NCI-H226 (cell line): ENCODE measurements around the gene TSPAN18.

ENCODE experiments used
- DNase-seq: peaks from one replicate; pipeline ENCODE4 v3.0.0-alpha.2; 2015

The TSPAN18 gene, protein sequence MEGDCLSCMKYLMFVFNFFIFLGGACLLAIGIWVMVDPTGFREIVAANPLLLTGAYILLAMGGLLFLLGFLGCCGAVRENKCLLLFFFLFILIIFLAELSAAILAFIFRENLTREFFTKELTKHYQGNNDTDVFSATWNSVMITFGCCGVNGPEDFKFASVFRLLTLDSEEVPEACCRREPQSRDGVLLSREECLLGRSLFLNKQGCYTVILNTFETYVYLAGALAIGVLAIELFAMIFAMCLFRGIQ

DNA sequence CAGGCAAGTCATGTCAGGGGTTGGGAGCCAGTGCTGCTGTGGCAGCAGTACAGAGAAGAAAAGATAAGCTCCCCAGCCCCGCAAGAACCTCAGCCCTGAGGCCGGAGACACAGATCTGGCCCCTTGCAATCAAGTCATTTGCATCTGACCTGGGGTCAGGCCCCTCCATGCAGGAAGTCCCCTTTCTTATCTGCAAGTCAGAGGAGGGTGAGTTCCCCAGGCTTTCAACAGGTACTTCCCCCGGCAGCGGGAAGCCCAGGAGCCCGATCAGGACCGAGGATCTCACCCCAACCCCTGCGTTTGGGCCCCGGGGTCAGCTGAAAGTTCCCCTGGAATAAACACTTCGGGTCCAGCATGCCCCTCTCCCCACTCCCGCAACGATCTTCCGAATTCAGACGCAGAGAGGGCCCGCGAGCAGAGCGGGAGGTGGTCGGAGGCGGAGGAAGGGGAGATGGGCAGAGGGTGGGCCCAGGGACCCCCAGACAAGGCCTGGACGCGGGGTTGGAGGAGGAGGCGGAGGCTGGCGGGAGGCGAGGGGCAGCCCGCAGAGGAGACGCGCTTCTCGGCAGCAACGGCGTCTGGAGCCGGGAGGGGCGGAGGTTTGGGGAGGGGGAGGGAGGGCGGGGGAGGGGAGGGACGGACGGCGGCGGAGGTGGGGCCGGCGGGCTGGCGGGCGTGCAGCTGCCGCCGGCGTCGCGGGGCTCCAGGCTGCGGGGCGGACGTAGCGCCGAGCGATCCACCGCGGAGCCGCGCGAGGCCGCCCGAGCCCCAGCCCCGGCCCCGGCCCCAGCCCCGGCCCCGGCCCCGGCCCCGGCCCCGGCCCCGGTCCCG, at the start of gene TSPAN18:
TSS of gene TSPAN18 (plus strand) at position 680 of the 831 bp plus-strand sequence. CDS start 179,455 bp downstream, outside the sequence.
- no peak for DNase-seq

DNA sequence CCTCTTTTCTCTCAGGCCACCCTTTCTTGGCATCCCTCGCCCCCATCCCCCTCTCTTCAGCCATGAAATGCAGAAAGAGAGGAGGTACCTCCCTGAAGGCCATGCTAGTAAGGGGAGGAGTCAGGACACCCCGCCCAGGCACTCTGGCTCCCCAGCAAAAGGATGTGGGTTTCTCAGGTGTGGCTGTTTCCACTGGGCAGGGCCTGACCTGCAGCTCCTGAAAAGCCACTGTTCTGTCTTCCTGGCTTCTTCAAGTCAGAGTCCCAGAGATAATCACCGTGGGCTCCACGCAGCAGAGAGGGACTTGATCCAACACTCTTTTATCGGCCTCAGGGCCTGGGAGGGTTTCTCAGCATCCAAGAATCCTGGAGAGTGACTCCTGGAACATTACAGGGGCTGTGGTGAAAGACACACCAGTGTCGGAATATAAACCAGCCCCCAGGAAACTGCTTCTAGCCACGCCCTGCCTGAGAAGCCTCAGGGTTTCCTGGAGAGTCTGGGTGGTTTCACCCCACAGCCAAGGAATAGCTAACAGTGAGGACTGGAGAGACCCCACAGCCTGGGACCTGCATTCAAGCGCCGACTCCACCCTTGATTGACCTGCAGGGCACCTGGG, 45.7 kb upstream of the TSPAN18 start:
- DNase-seq, result peak; percentile 84

DNA sequence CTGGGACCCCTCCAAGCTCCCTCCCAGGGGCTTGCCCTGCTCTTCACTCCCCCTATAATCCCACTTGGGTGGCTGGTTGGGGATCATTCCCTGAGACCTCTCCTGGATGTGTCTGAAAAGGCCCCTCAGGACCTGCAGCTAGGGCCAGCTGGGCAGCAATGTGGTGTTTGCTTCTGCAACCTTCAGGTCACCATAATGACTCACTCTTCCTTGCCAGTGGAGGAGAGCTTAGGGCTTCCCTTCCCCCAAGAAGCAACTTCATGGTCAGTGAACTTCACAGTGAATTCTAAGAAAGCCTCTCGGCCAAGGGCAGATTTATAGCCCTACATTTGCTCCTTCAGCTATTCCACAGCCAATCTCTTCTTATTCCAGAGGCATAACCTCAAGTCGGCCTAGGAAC, 45.1 kb upstream of the TSPAN18 start:
- peak; percentile 64 for DNase-seq

DNA sequence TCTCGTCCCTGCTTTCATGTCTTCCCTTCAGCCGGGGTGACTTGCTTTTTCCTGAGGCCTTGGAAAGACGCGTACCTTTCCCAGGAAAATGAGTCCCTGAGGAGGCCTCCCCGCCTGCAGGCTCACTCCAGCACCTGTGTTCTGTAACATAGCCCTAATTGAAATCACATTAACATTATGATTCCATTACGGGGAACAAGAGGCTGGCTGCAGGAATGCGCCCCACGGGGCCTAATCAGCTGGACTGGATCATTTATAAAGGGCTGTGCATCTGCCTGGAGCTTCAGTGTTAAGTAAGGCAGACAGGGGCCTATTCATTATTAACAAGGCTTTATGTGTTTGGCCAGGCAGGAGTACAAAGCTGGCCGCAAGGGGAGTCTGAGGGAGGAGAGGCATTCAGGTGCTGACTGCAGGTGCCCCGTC, 41.9 kb upstream of the TSPAN18 start:
- DNase-seq, result no peak

DNA sequence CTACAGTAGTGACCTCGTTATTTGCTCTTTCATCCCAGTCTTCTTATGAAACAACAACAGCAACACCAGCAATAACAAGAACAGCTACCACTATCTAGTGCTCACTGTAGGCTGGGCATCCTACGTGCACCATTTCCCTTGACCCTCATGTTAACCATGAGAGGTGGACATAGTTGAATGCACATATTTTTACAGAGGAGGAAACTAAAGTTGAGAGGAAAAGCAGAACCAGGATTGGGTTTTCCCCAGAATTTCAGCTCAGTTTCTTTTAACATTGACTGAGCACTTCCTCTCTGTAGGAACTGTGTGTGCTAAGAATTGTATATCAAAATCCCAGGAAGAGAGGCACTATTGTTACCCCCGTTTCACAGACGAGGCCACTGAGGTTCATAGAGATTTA, 39.4 kb upstream of the TSPAN18 start:
- DNase-seq, result no peak

DNA sequence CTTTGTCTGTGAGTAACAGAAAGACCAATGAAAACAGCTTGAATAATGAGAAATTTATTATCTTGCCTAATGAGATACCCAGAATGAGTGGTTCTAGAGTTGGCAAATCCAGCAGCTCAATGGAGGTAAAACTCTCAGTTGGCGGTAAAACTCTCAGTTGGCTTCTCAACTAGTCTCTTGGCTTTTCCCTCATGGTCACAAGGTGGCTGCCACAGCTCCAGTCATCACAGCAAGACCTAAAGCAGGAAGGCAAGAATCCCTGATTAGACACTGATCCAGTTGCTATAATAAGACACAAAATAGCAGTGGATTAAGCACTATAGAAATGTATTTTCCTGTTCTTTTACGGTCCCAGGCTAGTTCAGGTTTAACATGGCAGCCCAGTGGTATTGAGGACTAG, 37.5 kb upstream of the TSPAN18 start:
- no peak for DNase-seq

DNA sequence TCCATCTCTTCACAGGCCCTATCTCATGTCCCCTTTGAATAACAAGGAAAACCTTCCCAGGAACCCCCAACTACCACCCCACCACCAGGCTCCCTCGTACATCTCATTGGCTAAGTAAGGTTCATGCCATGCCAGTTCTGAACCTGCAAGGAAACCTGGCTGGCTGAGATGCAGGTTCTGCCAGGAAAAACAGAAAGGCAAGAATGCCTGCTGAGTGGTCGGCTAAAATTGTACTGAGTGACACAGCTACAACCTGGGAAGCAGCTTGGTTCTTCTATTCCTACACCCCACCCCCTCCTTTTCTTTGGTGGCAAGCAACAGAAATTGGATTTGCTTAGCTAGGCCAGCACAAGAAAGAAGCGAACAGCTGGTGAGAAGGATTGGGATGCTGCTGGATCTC, 36.1 kb upstream of the TSPAN18 start:
- DNase-seq, result no peak

DNA sequence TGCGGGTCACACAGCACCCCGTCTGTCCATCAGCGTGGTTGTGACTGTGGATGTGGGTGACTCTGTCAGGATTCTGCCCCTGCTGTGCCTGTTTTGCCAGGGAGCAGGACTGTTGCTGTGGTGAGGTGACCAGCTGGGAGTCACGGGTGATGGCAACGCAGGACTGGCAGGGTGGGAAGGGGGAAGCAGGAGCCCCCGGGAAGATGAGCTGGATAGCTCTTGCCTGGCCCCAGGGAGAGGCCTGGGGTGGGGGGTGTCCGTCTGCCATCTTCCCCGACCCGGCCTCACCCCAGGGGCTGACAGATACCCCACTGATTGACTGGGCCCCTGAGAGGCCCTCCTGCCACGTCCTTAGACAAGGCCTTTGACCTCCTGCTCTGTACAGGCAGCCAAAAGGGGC, 34.3 kb upstream of the TSPAN18 start:
- no peak for DNase-seq

DNA sequence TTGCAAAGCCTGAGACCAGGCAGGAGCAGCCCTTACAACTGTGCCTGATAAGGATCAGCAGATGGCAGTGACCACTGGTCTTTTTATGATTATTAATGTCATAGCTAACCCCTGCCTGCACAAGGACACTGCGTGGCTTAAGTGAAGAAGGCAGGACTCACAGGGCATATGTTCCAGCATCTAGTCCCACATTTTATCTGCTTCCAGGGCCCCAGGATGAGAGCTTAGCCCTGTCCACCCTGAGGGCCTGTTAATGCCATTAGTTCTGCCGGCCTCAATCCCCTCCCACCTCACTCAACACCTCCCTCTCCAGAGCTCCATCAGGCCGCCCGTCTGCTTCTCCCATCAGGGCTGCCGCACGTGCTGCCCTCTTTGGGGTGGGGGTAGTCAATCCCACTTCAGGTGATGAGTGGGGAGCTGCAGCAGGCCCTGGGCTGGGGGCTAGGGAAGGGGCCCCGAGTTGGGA, 33.1 kb upstream of the TSPAN18 start:
- no peak for DNase-seq

DNA sequence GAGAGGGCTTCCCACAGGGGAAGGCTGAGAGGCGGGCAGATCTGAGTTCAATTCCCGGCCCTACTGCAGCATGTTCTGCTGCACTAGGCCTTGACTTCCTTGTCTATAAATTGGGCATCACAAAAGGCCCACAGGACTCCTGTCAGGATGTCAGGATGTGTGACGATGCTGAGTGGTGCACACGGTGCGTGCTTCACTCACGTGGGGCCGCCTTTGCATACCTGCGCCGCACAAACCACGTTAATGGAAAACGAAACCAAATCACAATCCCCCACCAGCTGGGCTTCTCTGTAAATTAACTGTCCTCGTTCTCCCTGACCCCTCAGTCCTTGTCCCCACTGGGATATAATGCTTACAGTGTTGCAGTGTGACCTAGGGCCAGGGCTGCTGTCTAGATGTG, 32.3 kb upstream of the TSPAN18 start:
- DNase-seq, result no peak

DNA sequence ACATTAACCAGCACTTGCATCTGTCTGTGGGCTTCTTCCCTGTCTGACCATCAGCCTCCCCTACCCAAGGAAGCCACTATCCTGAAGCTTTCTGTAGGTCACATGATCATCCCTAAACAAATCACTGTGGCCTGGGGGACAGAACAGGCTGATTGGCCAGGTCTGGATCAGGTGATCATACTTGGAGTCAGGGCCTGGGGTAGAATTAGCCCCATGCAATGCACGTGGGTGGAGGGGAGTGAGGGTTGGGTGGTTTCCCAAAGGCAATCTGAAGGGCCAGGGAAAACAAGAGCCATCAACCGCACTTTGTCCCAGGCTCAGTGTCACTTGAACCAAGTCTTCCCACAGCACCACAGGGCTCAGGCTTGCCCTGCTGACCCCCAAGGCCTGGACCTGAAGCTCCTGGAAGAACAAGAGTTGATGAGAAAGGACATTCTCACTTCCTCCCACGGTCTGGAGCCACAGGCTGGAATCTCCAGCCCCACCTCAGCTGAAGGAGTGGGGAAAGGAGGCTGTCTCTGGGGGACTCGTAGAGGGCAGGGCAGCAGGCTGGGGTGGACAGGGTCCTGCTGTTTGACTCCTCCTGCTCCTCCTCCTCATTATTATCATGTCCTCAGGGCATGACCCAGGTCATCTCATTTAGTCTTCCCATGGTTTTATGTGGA, 31.5 kb upstream of the TSPAN18 start:
- DNase-seq, result no peak

DNA sequence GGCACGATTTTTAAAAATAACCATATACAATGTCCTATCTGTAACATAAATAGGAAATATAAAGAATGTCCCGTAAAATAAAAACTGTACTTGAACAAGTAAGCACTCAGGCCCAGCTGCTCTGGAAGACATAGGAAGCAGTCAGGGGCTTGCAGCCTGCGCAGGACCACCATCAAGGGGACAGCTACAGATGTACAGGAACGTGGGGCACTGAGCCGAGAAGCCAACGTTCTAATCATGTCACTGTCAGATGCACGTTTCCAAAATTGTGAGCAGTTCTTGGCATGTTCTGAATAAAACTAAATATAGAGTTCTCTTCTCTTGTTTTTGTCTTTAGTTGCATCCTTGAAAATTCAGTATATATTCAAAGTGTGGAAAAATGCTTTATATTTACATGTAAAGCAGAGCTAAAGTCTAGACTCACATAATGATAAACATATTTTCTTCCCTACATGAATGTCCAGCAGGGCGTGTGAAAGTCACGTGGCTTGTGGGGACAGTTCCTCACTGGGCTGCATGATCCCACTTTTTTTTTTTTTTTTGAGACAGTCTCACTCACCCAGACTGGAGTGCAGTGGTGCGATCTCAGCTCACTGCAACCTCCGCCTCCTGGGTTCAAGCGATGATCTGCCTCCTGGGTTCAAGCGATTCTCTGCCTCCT, 28.4 kb upstream of the TSPAN18 start:
- DNase-seq, result no peak

DNA sequence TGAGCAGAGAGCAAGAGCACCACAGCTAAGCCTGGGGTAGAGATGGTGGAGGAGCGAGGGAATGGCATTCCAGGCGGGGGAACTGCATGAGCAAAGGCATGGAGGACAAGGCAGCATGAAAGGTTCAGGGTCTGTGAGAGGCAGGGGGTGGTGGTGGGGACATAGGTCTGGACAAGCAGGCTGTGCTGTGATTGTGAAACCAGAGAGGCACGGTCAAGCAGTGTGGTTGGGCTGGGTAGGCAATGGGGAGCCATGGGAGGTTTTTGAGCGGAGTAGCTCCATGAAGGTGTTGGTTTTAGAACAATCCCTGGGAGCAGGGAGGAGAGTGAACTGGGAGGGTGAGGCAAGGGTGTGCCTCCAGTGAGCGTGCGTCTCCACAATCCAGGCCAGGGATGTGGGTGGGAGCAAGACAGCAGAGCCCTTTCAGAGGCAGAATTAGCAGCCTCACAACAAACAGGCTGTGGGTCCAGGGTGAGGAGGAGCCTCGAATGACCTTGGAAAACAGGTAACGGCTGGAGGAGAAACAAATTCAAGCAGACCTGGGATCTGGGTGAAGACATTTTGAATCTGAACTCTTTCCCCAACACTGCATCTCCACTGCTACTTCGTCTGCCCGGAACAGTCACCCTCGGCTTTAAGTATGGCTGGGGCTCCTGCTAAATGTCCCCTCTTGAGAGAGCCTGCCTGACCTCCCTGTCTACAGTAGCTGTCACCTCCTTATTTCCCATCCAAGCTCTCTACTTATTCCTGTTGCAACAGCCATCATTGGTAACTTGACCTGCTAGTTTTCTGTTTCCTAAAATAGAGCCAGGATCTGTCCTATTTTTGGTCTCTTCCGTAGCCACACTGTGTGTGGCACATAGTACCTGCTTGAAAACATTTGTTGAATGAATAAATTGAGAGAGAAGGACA, 27.0 kb upstream of the TSPAN18 start:
- no peak for DNase-seq

DNA sequence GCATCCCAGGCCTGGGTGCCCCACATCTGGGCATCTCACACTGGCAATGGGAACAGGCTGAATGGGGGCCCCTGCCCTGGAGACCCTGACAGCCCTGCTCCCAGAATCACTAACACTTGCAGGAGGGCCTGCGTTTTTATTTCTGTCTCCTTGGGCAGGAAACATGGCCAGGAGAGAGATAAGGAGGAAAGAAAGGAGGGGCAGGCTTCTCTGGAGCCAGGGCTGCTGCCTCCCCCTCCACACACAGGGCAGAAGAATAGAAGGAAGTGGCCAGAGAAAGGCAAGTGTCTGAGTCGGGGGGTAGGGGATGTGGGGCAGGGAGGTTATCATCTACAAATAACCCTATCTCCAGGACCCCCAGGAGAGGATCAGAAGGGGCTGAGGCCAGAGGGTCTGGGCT, 25.5 kb upstream of the TSPAN18 start:
- DNase-seq, result peak; percentile 50

DNA sequence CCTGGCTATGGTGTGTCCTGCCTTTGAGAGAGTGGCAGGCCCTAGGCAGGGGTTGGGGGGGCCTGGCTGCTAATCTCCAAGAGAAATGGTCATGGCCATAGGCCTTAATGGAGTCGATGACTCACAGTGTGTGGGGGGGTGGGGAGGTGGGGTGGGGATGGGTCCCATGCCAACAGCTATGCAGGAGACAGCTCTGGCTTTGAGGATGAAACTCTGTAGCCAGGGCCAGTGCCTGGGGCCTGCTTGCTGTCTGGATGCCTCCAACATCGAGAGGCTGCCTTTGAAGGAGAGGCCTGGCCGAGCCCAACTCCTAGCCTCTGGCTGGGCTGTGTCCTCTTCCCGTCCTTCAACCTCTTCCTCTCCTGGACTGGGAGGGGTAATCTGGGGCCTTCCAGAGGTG, 23.9 kb upstream of the TSPAN18 start:
- peak; percentile 58 for DNase-seq

DNA sequence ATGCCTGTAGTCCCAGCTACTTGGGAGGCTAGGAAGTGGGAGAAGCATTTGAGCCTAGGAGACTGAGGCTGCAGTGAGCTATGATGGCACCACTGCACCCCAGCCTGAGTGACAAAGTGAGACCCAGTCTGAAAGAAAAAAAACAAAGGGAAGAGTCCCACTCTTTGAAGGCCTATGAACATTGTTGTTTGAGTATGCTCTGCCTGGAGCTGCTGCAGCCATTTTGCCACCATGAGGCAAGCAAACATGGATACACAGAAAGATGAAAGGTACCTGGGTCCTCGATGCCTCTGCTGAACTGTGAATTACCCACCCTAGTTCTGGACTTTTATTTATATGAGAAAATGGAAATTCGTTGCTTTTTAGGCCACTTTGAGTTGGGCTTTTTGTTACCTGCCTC, 19.7 kb upstream of the TSPAN18 start:
- DNase-seq, result no peak

DNA sequence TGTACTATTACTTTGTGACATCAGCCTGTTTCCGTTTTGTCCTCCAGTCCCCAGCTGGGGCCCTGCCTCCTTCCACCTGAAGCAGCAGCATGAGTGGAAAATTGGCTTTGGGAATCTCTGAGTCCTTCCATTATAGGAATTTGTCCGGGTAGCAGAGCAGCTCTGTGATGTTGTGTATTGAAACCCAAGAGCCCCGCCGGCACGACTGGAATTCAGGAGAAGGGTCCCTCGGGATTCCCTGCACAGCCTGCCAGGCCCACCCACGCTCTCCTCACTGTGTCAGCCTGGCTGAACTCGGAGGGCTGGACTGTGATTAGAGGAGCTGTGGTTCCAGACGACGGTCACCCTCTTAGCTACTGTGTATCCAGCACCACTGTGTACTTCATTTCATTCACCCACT, 18.8 kb upstream of the TSPAN18 start:
- DNase-seq, result no peak

DNA sequence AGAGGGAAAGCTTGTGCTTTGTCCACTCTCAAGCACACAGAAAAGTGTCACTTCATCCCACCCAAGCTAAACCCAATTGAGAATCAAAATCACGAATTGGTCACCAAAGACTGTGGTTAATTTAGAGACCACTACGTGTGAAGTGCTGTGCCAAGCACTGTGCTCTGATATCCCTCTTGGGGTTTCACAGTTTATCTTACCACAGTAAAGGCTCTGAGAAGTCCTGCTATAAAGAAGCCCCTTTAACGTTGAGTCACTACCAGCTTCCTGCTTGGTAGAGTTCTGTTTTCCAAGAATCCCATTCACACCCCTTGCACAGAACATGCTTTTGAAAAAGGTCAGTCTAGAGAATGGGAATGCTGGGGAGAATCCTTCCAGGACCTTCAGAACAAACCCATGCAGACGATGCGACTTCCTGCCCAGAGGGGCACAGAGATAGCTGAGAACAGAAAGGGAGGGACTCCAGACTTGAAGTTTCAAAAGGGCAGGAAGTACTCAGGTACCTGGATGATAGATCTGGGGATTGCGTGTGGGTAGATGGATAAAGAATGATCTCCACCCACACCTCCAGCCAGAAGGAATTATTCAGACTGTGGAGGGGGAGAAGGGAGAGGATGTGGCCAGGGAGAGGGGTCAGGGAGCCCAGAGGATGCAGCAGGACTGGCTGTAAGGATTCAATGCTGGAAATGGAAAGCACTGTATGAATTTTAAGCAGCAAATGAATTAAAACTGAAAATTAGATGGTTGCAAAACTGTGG, 18.1 kb upstream of the TSPAN18 start:
- peak; percentile 90 for DNase-seq

DNA sequence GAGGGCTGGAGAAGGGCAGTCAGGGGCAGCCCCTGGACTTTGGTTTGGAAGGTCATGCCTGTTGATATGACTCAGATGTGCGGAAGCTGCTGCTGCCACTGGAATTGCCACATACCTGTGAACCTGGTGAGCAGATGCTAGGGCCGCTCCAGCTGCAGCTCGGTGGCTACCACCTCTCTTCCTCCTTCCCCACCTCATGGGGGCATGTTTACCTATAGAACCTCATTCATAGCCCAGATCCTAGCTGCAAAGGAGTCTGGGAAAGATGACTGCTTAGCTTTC, 17.5 kb upstream of the TSPAN18 start:
- no peak for DNase-seq

DNA sequence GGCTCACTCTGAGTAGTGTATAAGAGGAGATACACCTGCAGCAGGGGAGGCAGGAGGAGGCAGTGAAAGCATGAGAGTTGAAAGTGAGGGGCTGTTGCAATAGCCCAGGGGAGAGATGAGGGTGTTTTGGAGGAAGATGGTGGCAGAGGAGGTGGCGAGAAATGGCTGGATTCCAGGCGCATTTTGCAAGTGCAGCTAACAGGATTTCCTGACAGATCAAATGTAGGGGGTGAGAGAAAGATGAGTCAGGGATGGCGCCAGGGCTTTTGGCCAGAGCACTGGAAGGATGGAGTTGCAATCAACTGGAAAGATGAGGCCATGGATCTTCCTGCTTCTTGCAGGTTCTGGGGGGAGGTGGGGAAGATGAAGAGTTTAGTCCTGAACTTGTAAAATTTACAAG, 16.8 kb upstream of the TSPAN18 start:
- peak; percentile 88 for DNase-seq

DNA sequence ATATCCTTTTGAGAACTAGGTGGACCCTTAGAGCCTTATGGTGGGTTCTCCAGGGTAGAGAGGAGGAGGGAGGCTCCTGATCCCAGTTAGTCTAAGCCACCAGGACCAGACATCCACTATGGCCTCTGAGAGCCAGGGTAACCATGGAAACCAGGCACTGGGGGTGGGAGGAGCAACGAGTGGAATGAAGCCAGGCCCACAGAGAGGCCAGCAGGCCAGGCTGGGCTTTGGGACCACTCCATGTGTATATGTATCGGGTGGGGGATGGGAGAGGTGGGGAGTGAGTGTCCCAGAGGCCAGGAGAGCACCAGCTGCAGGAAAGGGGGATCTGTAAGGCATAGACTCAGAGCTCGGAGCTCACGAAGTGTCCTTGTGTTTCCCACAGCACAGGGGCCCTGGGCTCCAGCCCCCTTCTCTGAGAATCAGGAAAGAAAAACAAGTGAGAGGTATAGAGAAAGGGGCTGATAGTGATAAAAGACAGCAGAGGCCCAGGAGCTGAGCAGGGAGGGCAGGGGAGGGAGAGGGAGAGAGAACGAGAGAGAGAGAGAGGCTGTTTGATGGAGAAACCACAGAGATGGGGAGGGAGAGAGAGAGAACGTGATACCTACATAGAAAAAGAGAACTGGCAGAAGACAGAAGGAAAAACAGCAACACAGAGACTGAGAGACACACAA, 15.5 kb upstream of the TSPAN18 start:
- no peak for DNase-seq
